ENCODE data around the gene CSNK1E.

The CSNK1E gene

DNA sequence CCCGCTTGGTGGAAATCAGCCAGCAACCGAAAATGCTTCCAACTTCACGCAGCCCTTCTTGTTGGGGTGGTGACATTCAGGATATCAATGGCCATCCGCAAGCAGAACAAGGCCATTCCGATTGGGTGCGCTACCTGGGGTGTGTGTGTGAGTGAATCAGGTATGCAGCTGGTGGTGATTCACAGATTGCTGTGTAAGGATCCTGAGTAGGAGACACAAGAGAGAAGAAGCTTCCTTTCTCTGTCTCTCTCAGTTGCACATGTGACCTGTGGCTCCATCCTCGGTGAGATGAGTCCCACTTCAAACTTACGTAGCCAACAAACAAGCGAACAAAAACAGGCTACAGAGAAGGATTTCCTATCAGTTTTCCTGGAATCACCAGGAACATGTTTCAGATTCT, 34.8 kb downstream of the CSNK1E start:
- no peak overlapping the region for H3K27ac ChIP-seq
- TF ChIP-seq ZFX (IDR thresholded peaks at IDR 0.05) = no peak
- TF ChIP-seq, protein P1, sequence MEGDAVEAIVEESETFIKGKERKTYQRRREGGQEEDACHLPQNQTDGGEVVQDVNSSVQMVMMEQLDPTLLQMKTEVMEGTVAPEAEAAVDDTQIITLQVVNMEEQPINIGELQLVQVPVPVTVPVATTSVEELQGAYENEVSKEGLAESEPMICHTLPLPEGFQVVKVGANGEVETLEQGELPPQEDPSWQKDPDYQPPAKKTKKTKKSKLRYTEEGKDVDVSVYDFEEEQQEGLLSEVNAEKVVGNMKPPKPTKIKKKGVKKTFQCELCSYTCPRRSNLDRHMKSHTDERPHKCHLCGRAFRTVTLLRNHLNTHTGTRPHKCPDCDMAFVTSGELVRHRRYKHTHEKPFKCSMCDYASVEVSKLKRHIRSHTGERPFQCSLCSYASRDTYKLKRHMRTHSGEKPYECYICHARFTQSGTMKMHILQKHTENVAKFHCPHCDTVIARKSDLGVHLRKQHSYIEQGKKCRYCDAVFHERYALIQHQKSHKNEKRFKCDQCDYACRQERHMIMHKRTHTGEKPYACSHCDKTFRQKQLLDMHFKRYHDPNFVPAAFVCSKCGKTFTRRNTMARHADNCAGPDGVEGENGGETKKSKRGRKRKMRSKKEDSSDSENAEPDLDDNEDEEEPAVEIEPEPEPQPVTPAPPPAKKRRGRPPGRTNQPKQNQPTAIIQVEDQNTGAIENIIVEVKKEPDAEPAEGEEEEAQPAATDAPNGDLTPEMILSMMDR (conservative IDR thresholded peaks at IDR 0.05) = no peak

DNA sequence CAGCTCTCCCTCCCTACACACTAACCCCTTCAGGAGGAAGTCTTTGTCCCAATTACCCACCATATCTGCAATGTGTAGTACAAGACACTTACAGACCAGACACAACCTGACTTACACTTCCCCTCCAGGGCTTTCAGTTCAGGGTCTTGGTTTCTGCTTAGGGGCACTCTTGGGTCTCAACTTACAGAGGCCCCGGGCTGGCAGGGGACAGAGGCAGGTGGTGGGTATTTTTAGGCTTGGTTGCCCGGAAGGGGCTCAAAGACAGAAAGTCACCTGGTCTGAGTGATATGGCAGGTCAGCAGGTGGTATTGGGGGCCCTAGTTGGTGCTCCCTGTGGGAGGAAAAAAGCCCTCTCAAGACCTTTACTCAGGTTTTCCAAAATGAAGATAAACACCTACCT, 41.1 kb downstream of the CSNK1E start:
- H3K27ac ChIP-seq = no peak overlapping the region
- TF ChIP-seq, protein P1 (conservative IDR thresholded peaks at IDR 0.05) = no peak
- no peak for TF ChIP-seq ZFX (IDR thresholded peaks at IDR 0.05)

DNA sequence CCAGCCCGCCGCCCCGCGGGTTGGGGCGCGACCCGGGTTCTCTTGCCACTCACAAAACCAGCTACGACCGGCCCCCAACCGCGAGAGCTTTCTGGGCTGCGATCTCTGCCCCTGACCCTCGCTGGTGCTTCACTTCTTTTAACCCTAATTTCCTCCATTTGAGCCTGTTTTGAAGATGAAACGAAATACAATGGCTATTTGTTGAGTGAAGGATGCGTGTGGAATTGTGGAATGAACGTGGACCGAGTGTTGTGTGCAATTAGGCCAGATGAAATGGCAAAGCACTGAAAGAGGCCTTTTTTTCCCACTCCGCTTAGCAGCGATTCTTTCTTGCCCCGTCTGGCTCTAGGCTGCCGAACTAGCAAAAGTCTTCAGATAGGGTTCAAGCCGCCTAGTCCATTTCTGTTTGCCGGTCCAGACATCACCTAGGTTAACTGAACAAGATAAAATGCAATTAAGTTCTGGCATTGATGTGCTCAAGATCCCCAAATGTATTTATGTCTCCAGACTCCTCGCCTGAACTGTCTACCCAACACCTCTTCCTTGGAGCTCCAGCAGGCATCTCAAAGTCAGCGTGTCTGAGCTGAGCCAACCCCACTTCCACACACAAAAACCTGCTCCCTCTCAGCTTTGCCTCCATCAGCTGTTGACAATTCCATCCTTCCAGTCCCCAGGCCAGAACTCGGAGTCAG, 44.0 kb downstream of the CSNK1E start:
- TF ChIP-seq, protein P1 (conservative IDR thresholded peaks at IDR 0.05) = no peak
- no peak for TF ChIP-seq ZFX (IDR thresholded peaks at IDR 0.05)
- H3K27ac ChIP-seq = peak overlapping the region; percentile 80

DNA sequence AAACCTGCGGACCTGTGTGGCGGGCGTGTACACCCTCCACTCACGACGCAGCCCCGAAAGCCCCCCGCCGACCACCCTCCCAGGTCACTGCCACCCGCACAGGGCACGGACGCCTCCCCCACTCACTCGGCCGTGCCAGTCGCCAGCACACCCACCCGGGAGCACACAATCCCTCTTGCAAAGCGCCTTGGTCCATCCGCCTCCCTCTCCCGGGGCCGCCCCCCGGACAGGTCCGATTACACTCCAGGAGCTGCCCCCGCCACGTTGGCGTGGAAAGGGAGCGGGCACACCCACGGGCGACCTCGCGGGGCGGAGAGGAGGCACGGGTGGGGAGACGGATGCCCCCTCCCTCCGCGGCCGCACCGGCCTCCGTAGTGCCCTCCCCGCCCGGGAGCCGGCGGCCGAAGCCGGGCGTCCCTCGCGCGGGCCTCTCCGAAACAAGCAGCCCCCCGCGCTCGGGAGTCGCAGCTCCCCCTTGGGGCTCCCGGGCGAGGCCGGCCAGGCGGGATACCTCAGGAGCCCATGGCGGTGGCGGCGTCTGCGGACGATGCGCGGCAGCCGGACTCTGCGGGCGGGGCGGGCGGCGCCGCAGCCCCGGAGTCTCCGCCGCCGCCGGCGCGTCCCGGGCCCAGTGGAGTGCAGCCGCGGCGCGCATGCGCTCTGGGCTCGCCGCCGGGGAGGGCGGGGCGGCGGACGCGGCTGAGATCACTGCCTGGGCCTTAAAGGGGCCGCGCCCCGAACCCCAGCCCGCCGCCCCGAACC, 44.7 kb downstream of the CSNK1E start, which contains the start of gene TMEM184B:
Gene TMEM184B, minus strand, starts transcription at position 638 of the 762 bp plus-strand sequence. CDS start 25,049 bp downstream, outside the sequence.
- peak within 1 kb of the TSS; percentile 80 for H3K27ac ChIP-seq

DNA sequence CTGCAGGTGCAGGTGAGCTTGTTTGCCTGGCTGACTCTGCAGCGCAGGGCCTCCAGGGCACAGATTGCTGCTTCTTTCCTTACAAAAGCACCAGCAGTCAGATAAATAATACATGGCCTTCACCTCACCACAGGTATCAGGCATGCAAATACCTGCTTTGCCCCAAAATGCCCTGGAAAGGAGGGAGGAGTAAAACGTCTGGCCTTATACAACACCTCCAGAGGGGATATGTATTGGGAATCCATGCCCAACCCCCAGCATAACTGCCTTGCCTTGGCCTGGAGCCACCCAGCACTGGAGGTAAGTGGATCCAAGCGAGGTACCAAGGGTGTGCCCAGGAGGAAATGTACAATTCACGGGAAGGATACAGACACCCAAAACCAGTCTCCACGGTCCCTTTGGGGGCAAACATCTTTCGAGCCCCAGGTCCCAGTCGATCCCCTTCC, 45.3 kb downstream of the CSNK1E start:
- H3K27ac ChIP-seq = peak overlapping the region; percentile 80
- TF ChIP-seq, protein P1 (conservative IDR thresholded peaks at IDR 0.05) = no peak
- no peak for TF ChIP-seq ZFX (IDR thresholded peaks at IDR 0.05)

More for the DNA sequence above, 44.7 kb downstream of the CSNK1E start, which contains the start of gene TMEM184B:
- 0 out of 2 replicates have a peak, but pooled peaks have one; percentile 62 for TF ChIP-seq ZFX (IDR thresholded peaks at IDR 0.05)
- TF ChIP-seq, protein P1 (conservative IDR thresholded peaks at IDR 0.05) = no peak

DNA sequence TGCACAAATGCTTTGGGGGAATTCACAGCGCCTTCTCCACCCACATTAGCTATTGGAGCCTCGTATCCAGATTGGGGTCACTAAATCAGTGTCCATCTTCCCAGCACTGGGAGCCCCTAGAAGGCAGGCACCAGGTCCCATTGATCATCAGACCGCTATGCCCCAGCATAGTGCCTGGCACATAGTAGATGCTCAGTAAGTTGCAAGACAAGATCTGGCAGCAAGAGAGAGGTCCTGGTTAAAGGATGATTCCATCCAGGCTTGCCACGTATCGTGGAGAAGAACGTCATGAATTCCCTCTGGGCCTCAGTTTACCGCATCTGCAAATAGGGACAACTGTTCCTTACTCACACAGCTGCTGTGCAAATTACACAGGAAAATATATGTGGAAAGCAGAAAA, 46.1 kb downstream of the CSNK1E start:
- no peak overlapping the region for H3K27ac ChIP-seq
- TF ChIP-seq, protein P1 (conservative IDR thresholded peaks at IDR 0.05) = no peak
- TF ChIP-seq ZFX (IDR thresholded peaks at IDR 0.05) = no peak
